ENCODE measurements around the gene BCL2L12. TPM values are rescaled to one million over a fixed set of nuclear protein-coding genes. Genes with fewer than 3 reads are reported as not detected.

BCL2L12 gene
- total and polyA plus RNA-seq, 2 donors (not counting 3 experiments of a cell fraction or from before 2014, with no cell fraction given): 49.8 to 58.5 TPM

GRCh38 chr19:49636233-49636932 lies 29.4 kb upstream of the BCL2L12 start:
- CTCF ChIA-PET: no interaction called here
- intact Hi-C loops (cut with micrococcal nuclease) (no loop called here), dilution Hi-C loops (cut with MboI; ENCODE audit: extremely low pct_ligation_motif_present, low sequenced_read_pairs) (no loop called here)
- peaks cover 21% of the 10 kb centered on the region for H3K4me1 ChIP-seq (ENCODE audit: control insufficient read depth, extremely low read depth, insufficient read depth, low read length)
- no peaks in the 10 kb centered on the region for H3K9me3 ChIP-seq (replicated peaks; ENCODE audit: control insufficient read depth, insufficient read depth, low read length)
- H3K36me3 ChIP-seq (ENCODE audit: control insufficient read depth in 2 of 2, extremely low read depth in 1 of 2, insufficient read depth in 2 of 2, low read length in 2 of 2): peaks cover 0 to 2% of the 10 kb centered on the region in 2 experiments
- FAIRE-seq (no peak), DNase-seq (ENCODE audit: low read depth, low spot score) (no peak)
- H3K4me3 ChIP-seq (replicated peaks in 1 of 3; ENCODE audit: insufficient read depth in 1 of 3, low read depth in 1 of 3, low read length in 3 of 3): no peak overlapping the region
- H3K79me2 ChIP-seq (ENCODE audit: control insufficient read depth, insufficient read depth, low read length): peaks cover 14% of the 10 kb centered on the region
- TF ChIP-seq MYC (IDR thresholded peaks at IDR 0.05; ENCODE audit: low read depth, low read length): no peak
- TF ChIP-seq MAX (IDR thresholded peaks at IDR 0.05; ENCODE audit: insufficient read depth, insufficient read length): no peak
- TF ChIP-seq FOS (IDR thresholded peaks at IDR 0.05; ENCODE audit: borderline replicate concordance, insufficient read depth, low read length): no peak
- TF ChIP-seq EZH2 (IDR thresholded peaks at IDR 0.05; ENCODE audit: borderline replicate concordance, low read depth, low read length, severe bottlenecking): no peak
- TF ChIP-seq CTCF (IDR thresholded peaks at IDR 0.05; ENCODE audit: extremely low read depth in 1 of 2, insufficient read depth in 1 of 2, low read depth in 1 of 2, low read length in 2 of 2): no peak
- no peak for TF ChIP-seq GATA2 (IDR thresholded peaks at IDR 0.05; ENCODE audit: insufficient read depth, insufficient read length, low read depth, low read length)
- TF ChIP-seq POLR2A (IDR thresholded peaks at IDR 0.05; ENCODE audit: low read depth, low read length): no peak
- no peak for TF ChIP-seq POLR2AphosphoS5 (IDR thresholded peaks at IDR 0.05; ENCODE audit: insufficient read depth, low read depth, low read length)
- TF ChIP-seq JUN (IDR thresholded peaks at IDR 0.05; ENCODE audit: borderline replicate concordance, insufficient read depth, insufficient read length, low read depth): no peak
- POLR2A ChIA-PET: no interaction called here
- H3K27me3 ChIP-seq (ENCODE audit: control insufficient read depth in 2 of 2, insufficient read depth in 2 of 2, low read length in 2 of 2): no peaks in the 10 kb centered on the region
- no peaks in the 10 kb centered on the region for H3K9me1 ChIP-seq (replicated peaks; ENCODE audit: control insufficient read depth, extremely low read depth, insufficient read depth, low read length)
- no TSS peak for BruUV-seq (replicated peaks)
- no peak overlapping the region for H2AFZ ChIP-seq (ENCODE audit: low read depth, low read length)
- H3K27ac ChIP-seq (ENCODE audit: insufficient read depth, low read depth, low read length): no peak overlapping the region
- no peaks in the 10 kb centered on the region for H4K20me1 ChIP-seq (replicated peaks; ENCODE audit: control insufficient read depth, extremely low read depth, insufficient read depth, low read length)
- H3K4me2 ChIP-seq (ENCODE audit: insufficient read depth, low read length): no peak overlapping the region
- no peak overlapping the region for H3K9ac ChIP-seq (replicated peaks; ENCODE audit: extremely low read depth, insufficient read depth, low read length)

Data from endothelial cell of umbilical vein (primary cell).